Measurements from ENCODE around the gene TXNDC11. TPM values are rescaled to one million over a fixed set of nuclear protein-coding genes. Genes with fewer than 3 reads are reported as not detected.

TXNDC11 gene
- total and polyA plus RNA-seq, 10 of the 15 experiments (the other 5 are each of a cell fraction or from before 2014, with no cell fraction given), result 1.7 to 86.7 (median 54.4) TPM

GRCh38 chr16:11631214-11631613 lies 111.4 kb downstream of the TXNDC11 start (continued):
- TF ChIP-seq, protein P1, sequence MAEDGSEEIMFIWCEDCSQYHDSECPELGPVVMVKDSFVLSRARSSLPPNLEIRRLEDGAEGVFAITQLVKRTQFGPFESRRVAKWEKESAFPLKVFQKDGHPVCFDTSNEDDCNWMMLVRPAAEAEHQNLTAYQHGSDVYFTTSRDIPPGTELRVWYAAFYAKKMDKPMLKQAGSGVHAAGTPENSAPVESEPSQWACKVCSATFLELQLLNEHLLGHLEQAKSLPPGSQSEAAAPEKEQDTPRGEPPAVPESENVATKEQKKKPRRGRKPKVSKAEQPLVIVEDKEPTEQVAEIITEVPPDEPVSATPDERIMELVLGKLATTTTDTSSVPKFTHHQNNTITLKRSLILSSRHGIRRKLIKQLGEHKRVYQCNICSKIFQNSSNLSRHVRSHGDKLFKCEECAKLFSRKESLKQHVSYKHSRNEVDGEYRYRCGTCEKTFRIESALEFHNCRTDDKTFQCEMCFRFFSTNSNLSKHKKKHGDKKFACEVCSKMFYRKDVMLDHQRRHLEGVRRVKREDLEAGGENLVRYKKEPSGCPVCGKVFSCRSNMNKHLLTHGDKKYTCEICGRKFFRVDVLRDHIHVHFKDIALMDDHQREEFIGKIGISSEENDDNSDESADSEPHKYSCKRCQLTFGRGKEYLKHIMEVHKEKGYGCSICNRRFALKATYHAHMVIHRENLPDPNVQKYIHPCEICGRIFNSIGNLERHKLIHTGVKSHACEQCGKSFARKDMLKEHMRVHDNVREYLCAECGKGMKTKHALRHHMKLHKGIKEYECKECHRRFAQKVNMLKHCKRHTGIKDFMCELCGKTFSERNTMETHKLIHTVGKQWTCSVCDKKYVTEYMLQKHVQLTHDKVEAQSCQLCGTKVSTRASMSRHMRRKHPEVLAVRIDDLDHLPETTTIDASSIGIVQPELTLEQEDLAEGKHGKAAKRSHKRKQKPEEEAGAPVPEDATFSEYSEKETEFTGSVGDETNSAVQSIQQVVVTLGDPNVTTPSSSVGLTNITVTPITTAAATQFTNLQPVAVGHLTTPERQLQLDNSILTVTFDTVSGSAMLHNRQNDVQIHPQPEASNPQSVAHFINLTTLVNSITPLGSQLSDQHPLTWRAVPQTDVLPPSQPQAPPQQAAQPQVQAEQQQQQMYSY (CRISPR knock-in tag; IDR thresholded peaks at IDR 0.05), result no peak
- no peak for TF ChIP-seq POU2F2 (IDR thresholded peaks at IDR 0.05; ENCODE audit: borderline replicate concordance, low read depth, low read length)

GRCh38 chr16:11630768-11631056 lies 111.9 kb downstream of the TXNDC11 start:
- ChIA-PET CTCF (interaction anchor here (0.7 to 4.3 kb wide), 2 partner anchors 11 to 80 kb away, joined by 3 to 31 read pairs; no protein-coding TSS in a partner anchor), RAD21 (ENCODE audit: unreplicated experiment) (no interaction called here), POLR2A (interaction anchor here (0.5 kb wide), 1 partner anchor 14 kb away, joined by 3 read pairs; no protein-coding TSS in a partner anchor), SMC1A (ENCODE audit: uncharacterized antibody, unreplicated experiment) (interaction anchor here (0.8 to 1.5 kb wide), 2 partner anchors 41 to 48 kb away, joined by 3 to 4 read pairs; no protein-coding TSS in a partner anchor)
- FAIRE-seq, result no peak
- Histone ChIP-seq H3K4me3 (no peak overlapping the region), H3K9ac (ENCODE audit: control insufficient read depth, insufficient read depth, low read length) (no peak overlapping the region), H3K27ac (ENCODE audit: control insufficient read depth, insufficient read depth) (no peak overlapping the region), H3K4me1 (ENCODE audit: control insufficient read depth, insufficient read depth, low read length) (peaks cover 8% of the 10 kb centered on the region), H3K36me3 (ENCODE audit: control insufficient read depth in 2 of 2, insufficient read depth in 2 of 2, low read length in 1 of 2) (no peaks in the 10 kb centered on the region), H3K4me2 (ENCODE audit: control insufficient read depth, insufficient read depth) (no peak overlapping the region), H3K79me2 (ENCODE audit: control insufficient read depth, insufficient read depth, low read length) (no peaks in the 10 kb centered on the region), H2AFZ (ENCODE audit: control insufficient read depth, low read depth, low read length) (no peak overlapping the region), H3K27me3 (replicated peaks in 1 of 2; ENCODE audit: control insufficient read depth in 2 of 2, insufficient read depth in 2 of 2, low read length in 1 of 2) (no peaks in the 10 kb centered on the region), H3K9me3 (replicated peaks; ENCODE audit: control insufficient read depth, insufficient read depth, low read length) (no peaks in the 10 kb centered on the region; the same call in 2 of the 3 replicates), H4K20me1 (ENCODE audit: control insufficient read depth, insufficient read depth) (no peaks in the 10 kb centered on the region)
- DNase-seq (ENCODE audit: low read depth, low spot score), result no peak
- BruUV-seq (replicated peaks), result no TSS peak
- TF ChIP-seq CBFB (IDR thresholded peaks at IDR 0.05; ENCODE audit: low read depth) (no peak), KDM1A (IDR thresholded peaks at IDR 0.05; ENCODE audit: borderline replicate concordance) (no peak), MXI1 (IDR thresholded peaks at IDR 0.05; ENCODE audit: low read depth, low read length) (no peak), SIN3A (IDR thresholded peaks at IDR 0.05; ENCODE audit: low read depth, low read length) (no peak), CHD1 (IDR thresholded peaks at IDR 0.05; ENCODE audit: low read depth, low read length) (no peak), NFYB (IDR thresholded peaks at IDR 0.05; ENCODE audit: insufficient read depth, low read depth, low read length) (no peak), SMC3 (IDR thresholded peaks at IDR 0.05; ENCODE audit: borderline replicate concordance, low read length) (no peak), EGR1 (IDR thresholded peaks at IDR 0.05; ENCODE audit: borderline replicate concordance in 1 of 2, low read depth in 2 of 2, low read length in 2 of 2) (no peak), SPI1 (IDR thresholded peaks at IDR 0.05; ENCODE audit: borderline replicate concordance, insufficient read depth, low read depth, low read length) (no peak), CEBPB (IDR thresholded peaks at IDR 0.05; ENCODE audit: borderline replicate concordance in 1 of 2, low read depth in 2 of 2, low read length in 2 of 2) (no peak), MEF2B (IDR thresholded peaks at IDR 0.05; ENCODE audit: partially characterized antibody, poor library complexity, severe bottlenecking) (no peak), POU2F2 (IDR thresholded peaks at IDR 0.05; ENCODE audit: borderline replicate concordance, low read depth, low read length) (no peak), NR2C1 (IDR thresholded peaks at IDR 0.05) (no peak), POLR2AphosphoS2 (IDR thresholded peaks at IDR 0.05; ENCODE audit: low read depth, low read length) (no peak), STAT3 (IDR thresholded peaks at IDR 0.05; ENCODE audit: low read depth, low read length) (no peak), HDAC2 (IDR thresholded peaks at IDR 0.05) (no peak), RAD21 (IDR thresholded peaks at IDR 0.05; ENCODE audit: insufficient read depth, low read depth, low read length) (no peak), RUNX3 (IDR thresholded peaks at IDR 0.05; ENCODE audit: low read length) (no peak)
- in situ Hi-C loops (cut with MboI) (no loop called here), intact Hi-C loops (cut with micrococcal nuclease; ENCODE audit: unreplicated experiment) (no loop called here)
- 34% methylated on average over 6 of the region's 6 CpGs for WGBS (ENCODE audit: insufficient coverage, insufficient replicate concordance, low lambda C conversion rate, missing lambda C conversion rate)
- no peak for ATAC-seq
